Tibial artery (tissue), 4 donors: ENCODE measurements around the gene IPCEF1.

Experiments
- DNase-seq, 2 donors: peaks; one replicate each; pipeline ENCODE4 v3.0.0-alpha.2; 2019
- H3K27ac ChIP-seq, 2 donors: fragments of 200-600 bp; sonication (generic) in 1 of 2; 1 replicate in 1 of 2; 2 replicates in 1 of 2; pipeline ENCODE4 v1.5.1; 2018 to 2019; ENCODE audit warnings: mild to moderate bottlenecking in 1 of 2
- H3K27me3 ChIP-seq, 2 donors: fragments of 200-600 bp; sonication (generic) in 1 of 2; one replicate each; pipeline versions ENCODE4 v1.5.1 to v1.6.0; 2016 to 2019
- H3K36me3 ChIP-seq, 3 donors: fragments of 200-600 bp; sonication (generic) in 2 of 3; one replicate each; pipeline ENCODE4 v1.5.1; 2016 to 2019; ENCODE audit warnings: mild to moderate bottlenecking in 2 of 3
- H3K4me1 ChIP-seq, 4 donors: fragments of 200-600 bp; sonication (generic) in 2 of 4; 1 replicate in 3 of 4; 2 replicates in 1 of 4; pipeline ENCODE4 v1.5.1; 2016 to 2019
- H3K4me3 ChIP-seq, 2 donors: fragments of 200-600 bp; sonication (generic) in 1 of 2; 1 replicate in 1 of 2; 2 replicates in 1 of 2; pipeline ENCODE4 v1.5.1; 2018 to 2019; ENCODE audit warnings: mild to moderate bottlenecking in 2 of 2
- H3K9me3 ChIP-seq, 3 donors: fragments of 200-600 bp; sonication (generic) in 1 of 3; one replicate each; pipeline ENCODE4 v1.5.1; 2016 to 2019
- CTCF ChIP-seq, 2 experiments: fragments of 200-600 bp in 1 of 2; fragments of 450-650 bp in 1 of 2; IDR thresholded peaks; one replicate each; pipeline ENCODE4 v1.5.1; 2017 to 2019; ENCODE audit warnings: antibody characterized with exemption in 2 of 2, mild to moderate bottlenecking in 1 of 2, moderate library complexity in 1 of 2
- intact Hi-C: fragments of 100-400 bp; cut with DNase I; formaldehyde crosslinking; loops from one replicate; pipeline ENCODE4 v1.15.0; 2023; ENCODE audit warnings: low total_unique reads

The IPCEF1 gene

GRCh38 chr6:154111025-154111424 lies 245.6 kb downstream of the IPCEF1 start:
- no peak for TF ChIP-seq CTCF (IDR thresholded peaks at IDR 0.05)
- intact Hi-C loops: no loop called here
- DNase-seq: no peak
- Histone ChIP-seq H3K4me1 (no peaks in the 10 kb centered on the region), H3K36me3 (no peaks in the 10 kb centered on the region), H3K27ac (no peak overlapping the region), H3K9me3 (no peaks in the 10 kb centered on the region), H3K4me3 (no peak overlapping the region), H3K27me3 (no peaks in the 10 kb centered on the region)

GRCh38 chr6:154106251-154106650 lies 250.4 kb downstream of the IPCEF1 start:
- H3K36me3 ChIP-seq: no peaks in the 10 kb centered on the region
- H3K27me3 ChIP-seq: no peaks in the 10 kb centered on the region
- DNase-seq: no peak
- no peak overlapping the region for H3K4me3 ChIP-seq
- TF ChIP-seq CTCF (IDR thresholded peaks at IDR 0.05): no peak
- intact Hi-C loops: no loop called here
- H3K27ac ChIP-seq: no peak overlapping the region
- H3K4me1 ChIP-seq: no peaks in the 10 kb centered on the region
- H3K9me3 ChIP-seq: no peaks in the 10 kb centered on the region
